H1 (cell line): Measurements from ENCODE around the gene SLC39A11. TPM values are rescaled to one million over a fixed set of nuclear protein-coding genes. Genes with fewer than 3 reads are reported as not detected.

ENCODE experiments used
- CTCF ChIA-PET: fragments of 300-600 bp; sonication (Branson Sonifier 250); formaldehyde crosslinking; loops from one replicate; lab custom pipeline; 2021; ENCODE audit not compliant: partially characterized antibody; lab: Charles Lee
- POLR2A ChIA-PET: fragments of 300-600 bp; sonication (Branson Sonifier 250); formaldehyde crosslinking; loops from one replicate; lab custom pipeline; 2021; ENCODE audit warnings: inconsistent platforms; ENCODE audit not compliant: partially characterized antibody; lab: Charles Lee
- DNase-seq, 2 experiments: peaks; one replicate each; pipeline versions ENCODE4 v3.0.0 to v3.0.0-alpha.2; 2010 to 2022; ENCODE audit warnings: low spot score in 2 of 2, low read depth in 1 of 2, mixed read lengths in 1 of 2
- FAIRE-seq: peaks from 2 replicates; lab custom pipeline; 2011; peaks lifted over from hg19 to GRCh38; lab: Jason Lieb, UNC
- H2AFZ ChIP-seq: 2 replicates; pipeline ENCODE4 v1.8.1; 2012; ENCODE audit warnings: low read length, inconsistent platforms
- H2AK5ac ChIP-seq: 2 replicates; pipeline ENCODE4 v1.6.1; 2013; ENCODE audit warnings: low read depth, low read length
- H2BK120ac ChIP-seq: replicated peaks from 2 replicates; pipeline ENCODE3; 2013; ENCODE audit warnings: low read depth, low read length, inconsistent platforms
- H2BK12ac ChIP-seq: 2 replicates; pipeline ENCODE4 v1.6.1; 2013; ENCODE audit warnings: low read depth, low read length
- H2BK15ac ChIP-seq: 2 replicates; pipeline ENCODE4 v1.6.1; 2013; ENCODE audit warnings: low read length
- H2BK20ac ChIP-seq: 2 replicates; pipeline ENCODE4 v1.6.1; 2013; ENCODE audit warnings: low read length
- H2BK5ac ChIP-seq: 2 replicates; pipeline ENCODE4 v1.6.1; 2013; ENCODE audit warnings: low read depth, low read length
- H3K14ac ChIP-seq: 2 replicates; pipeline ENCODE4 v1.6.1; 2013; ENCODE audit warnings: inconsistent platforms; ENCODE audit not compliant: insufficient read length
- H3K18ac ChIP-seq: 2 replicates; pipeline ENCODE4 v1.6.1; 2013; ENCODE audit warnings: low read length; ENCODE audit errors: extremely low read depth
- H3K23ac ChIP-seq: 2 replicates; pipeline ENCODE4 v1.6.1; 2013; ENCODE audit warnings: inconsistent platforms; ENCODE audit not compliant: insufficient read length
- H3K23me2 ChIP-seq: 2 replicates; pipeline ENCODE4 v1.6.1; 2013; ENCODE audit warnings: low read depth, low read length
- H3K27ac ChIP-seq: 2 replicates; pipeline ENCODE4 v1.6.1; 2011; ENCODE audit warnings: low read depth, low read length, inconsistent platforms
- H3K27me3 ChIP-seq, 4 experiments: replicated peaks in 1 of 4; 1 replicate in 1 of 4; 2 replicates in 3 of 4; pipeline versions ENCODE4 v1.6.1 to v1.8.1; 2011 to 2013; ENCODE audit warnings: low read length in 3 of 4, mild to moderate bottlenecking in 3 of 4, inconsistent platforms in 2 of 4, mixed read lengths in 2 of 4, moderate library complexity in 1 of 4; ENCODE audit not compliant: control insufficient read depth in 3 of 4, insufficient read depth in 3 of 4; ENCODE audit errors: extremely low read depth in 1 of 4
- H3K36me3 ChIP-seq, 4 experiments: 2 replicates each; pipeline versions ENCODE4 v1.6.1 to v1.8.1; 2011 to 2013; ENCODE audit warnings: mild to moderate bottlenecking in 4 of 4, low read length in 3 of 4, moderate library complexity in 2 of 4, control low read depth in 1 of 4, inconsistent platforms in 1 of 4; ENCODE audit not compliant: insufficient read depth in 4 of 4, control insufficient read depth in 2 of 4
- H3K4ac ChIP-seq: replicated peaks from 2 replicates; pipeline ENCODE3; 2013; ENCODE audit warnings: low read length, low read depth, mixed read lengths, inconsistent platforms; ENCODE audit not compliant: insufficient read length
- H3K4me1 ChIP-seq, 4 experiments: replicated peaks in 1 of 4; 1 replicate in 1 of 4; 2 replicates in 3 of 4; pipeline versions ENCODE4 v1.6.1 to v1.8.1; 2011 to 2013; ENCODE audit warnings: low read length in 3 of 4, inconsistent platforms in 2 of 4, mixed read lengths in 1 of 4; ENCODE audit not compliant: insufficient read depth in 4 of 4, control insufficient read depth in 3 of 4
- H3K4me2 ChIP-seq, 2 experiments: 2 replicates each; pipeline versions ENCODE4 v1.6.1 to v1.8.1; 2011 to 2013; ENCODE audit warnings: low read depth in 2 of 2, low read length in 2 of 2, control low read depth in 1 of 2, inconsistent platforms in 1 of 2, mild to moderate bottlenecking in 1 of 2; ENCODE audit not compliant: insufficient read depth in 1 of 2
- H3K4me3 ChIP-seq, 4 experiments: fragments of 200-600, 300-600 bp in 1 of 4; sonication (generic), shearing (Covaris generic), sonication (Bioruptor Twin) in 1 of 4; 2 replicates each; pipeline versions ENCODE4 v1.5.1 to v1.8.1; 2011 to 2016; ENCODE audit warnings: low read length in 4 of 4, low read depth in 3 of 4, control low read depth in 2 of 4, inconsistent platforms in 2 of 4, mild to moderate bottlenecking in 2 of 4, mixed read lengths in 1 of 4, moderate library complexity in 1 of 4; ENCODE audit not compliant: insufficient read depth in 2 of 4; ENCODE audit errors: extremely low read depth in 1 of 4
- H3K56ac ChIP-seq: replicated peaks from 2 replicates; pipeline ENCODE3; 2013; ENCODE audit warnings: low read depth, mild to moderate bottlenecking, mixed read lengths, low read length, inconsistent platforms; ENCODE audit not compliant: insufficient read length
- H3K79me1 ChIP-seq: 2 replicates; pipeline ENCODE4 v1.6.1; 2013; ENCODE audit warnings: low read depth, low read length, control low read depth
- H3K79me2 ChIP-seq, 2 experiments: 2 replicates each; pipeline versions ENCODE4 v1.6.1 to v1.8.1; 2012 to 2013; ENCODE audit warnings: low read length in 2 of 2, mild to moderate bottlenecking in 2 of 2, inconsistent platforms in 1 of 2; ENCODE audit not compliant: insufficient read depth in 2 of 2, control insufficient read depth in 1 of 2
- H3K9ac ChIP-seq, 4 experiments: replicated peaks in 1 of 4; 1 replicate in 1 of 4; 2 replicates in 3 of 4; pipeline versions ENCODE4 v1.6.1 to v1.8.1; 2011 to 2013; ENCODE audit warnings: low read depth in 3 of 4, low read length in 3 of 4, control low read depth in 2 of 4, mild to moderate bottlenecking in 2 of 4, moderate library complexity in 2 of 4, inconsistent platforms in 1 of 4; ENCODE audit errors: extremely low read depth in 1 of 4
- H3K9me3 ChIP-seq, 2 experiments: 2 replicates each; pipeline versions ENCODE4 v1.6.1 to v1.8.1; 2012 to 2013; ENCODE audit warnings: mild to moderate bottlenecking in 2 of 2, moderate library complexity in 2 of 2, control low read depth in 1 of 2, inconsistent platforms in 1 of 2, low read depth in 1 of 2, low read length in 1 of 2, mixed read lengths in 1 of 2; ENCODE audit not compliant: insufficient read depth in 2 of 2
- H4K20me1 ChIP-seq, 2 experiments: replicated peaks in 1 of 2; 2 replicates each; pipeline versions ENCODE3 to v1.8.1; 2011 to 2013; ENCODE audit warnings: inconsistent platforms in 2 of 2, low read length in 2 of 2, mild to moderate bottlenecking in 1 of 2; ENCODE audit not compliant: insufficient read depth in 2 of 2, control insufficient read depth in 1 of 2
- H4K5ac ChIP-seq: 2 replicates; pipeline ENCODE4 v1.6.1; 2013; ENCODE audit warnings: low read length, low read depth, mixed read lengths, inconsistent platforms; ENCODE audit not compliant: insufficient read length
- H4K8ac ChIP-seq: 2 replicates; pipeline ENCODE4 v1.8.0; 2013; ENCODE audit warnings: mild to moderate bottlenecking, moderate library complexity, low read length, inconsistent platforms; ENCODE audit not compliant: insufficient read depth; ENCODE audit errors: extremely low read depth
- H4K91ac ChIP-seq: replicated peaks from 2 replicates; pipeline ENCODE3; 2013; ENCODE audit warnings: low read length, mixed read lengths, inconsistent platforms; ENCODE audit not compliant: insufficient read length
- BACH1 ChIP-seq: IDR thresholded peaks from 2 replicates; pipeline ENCODE4 v1.6.1; 2012; ENCODE audit warnings: low read length, improper control_type of control experiment
- JUN ChIP-seq: IDR thresholded peaks from 2 replicates; pipeline ENCODE4 v1.6.1; 2011; ENCODE audit warnings: low read depth, mild to moderate bottlenecking, improper control_type of control experiment, low read length
- JUND ChIP-seq: IDR thresholded peaks from 2 replicates; pipeline ENCODE4 v1.6.1; 2011; ENCODE audit warnings: mild to moderate bottlenecking, improper control_type of control experiment, low read length
- NANOG ChIP-seq: IDR thresholded peaks from 2 replicates; pipeline ENCODE4 v1.6.1; 2011; ENCODE audit warnings: low read length, low read depth, mild to moderate bottlenecking, inconsistent platforms; ENCODE audit not compliant: insufficient read depth, poor library complexity, severe bottlenecking
- NRF1 ChIP-seq: IDR thresholded peaks from 2 replicates; pipeline ENCODE4 v1.6.1; 2011; ENCODE audit warnings: mild to moderate bottlenecking, low read depth, low read length, improper control_type of control experiment
- SAP30 ChIP-seq: fragments of 300-600 bp; sonication (generic); IDR thresholded peaks from 2 replicates; pipeline ENCODE4 v1.7.1; 2012; ENCODE audit warnings: low read length, moderate library complexity, mild to moderate bottlenecking, inconsistent platforms; ENCODE audit not compliant: insufficient read depth, insufficient replicate concordance
- SIN3A ChIP-seq, 2 experiments: IDR thresholded peaks in 1 of 2; conservative IDR thresholded peaks in 1 of 2; 2 replicates each; pipeline ENCODE4 v1.6.1; 2011 to 2012; ENCODE audit warnings: low read length in 2 of 2, improper control_type of control experiment in 1 of 2, low read depth in 1 of 2, mild to moderate bottlenecking in 1 of 2
- TEAD4 ChIP-seq: IDR thresholded peaks from 2 replicates; pipeline ENCODE4 v1.6.1; 2012; ENCODE audit warnings: low read depth, low read length, inconsistent platforms, mixed read lengths
- WGBS, 2 experiments: shearing (Covaris generic) in 1 of 2; methylation state at CpG; one replicate each; pipeline versions ENCODE4 v1.1.6 to v1.1.7; 2013 to 2015; ENCODE audit warnings: low lambda C conversion rate in 2 of 2, mixed read lengths in 2 of 2, inconsistent platforms in 1 of 2, low coverage in 1 of 2, missing lambda C conversion rate in 1 of 2; ENCODE audit not compliant: insufficient replicate concordance in 2 of 2, insufficient coverage in 1 of 2, insufficient read length in 1 of 2; ENCODE audit errors: extremely low coverage in 1 of 2, missing lambda C conversion rate in 1 of 2; 5-methylcytosine and 5-hydroxymethylcytosine counted together
- polyA plus RNA-seq, 7 experiments: library from polyadenylated mRNA; depleted of rRNA in 3 of 7; stranded (reverse) in 5 of 7; unstranded in 2 of 7; fragments of >200 nt in 5 of 7; fragments of 200-250 nt in 2 of 7; gene quantifications; 1 replicate in 5 of 7; 2 replicates in 1 of 7; 4 replicates in 1 of 7; pipeline versions ENCODE4 v1.2.1 to v1.2.3, GENCODE V29; 2011 to 2013; ENCODE audit warnings: missing spikeins in 2 of 7, mixed read lengths in 2 of 7
- total RNA-seq: library from RNA; stranded (reverse); fragmentation: NEBNext Ultra II Directional; extraction: Animal tissue kit (Norgen Biotek cat#: 25700); gene quantifications from 2 replicates; pipeline ENCODE4 v1.2.1, GENCODE V29; 2021

SLC39A11 gene
- total and polyA plus RNA-seq, 2 of the 8 experiments (the other 6 are each of a cell fraction or from before 2014, with no cell fraction given) = 12.2 to 19.6 TPM

DNA sequence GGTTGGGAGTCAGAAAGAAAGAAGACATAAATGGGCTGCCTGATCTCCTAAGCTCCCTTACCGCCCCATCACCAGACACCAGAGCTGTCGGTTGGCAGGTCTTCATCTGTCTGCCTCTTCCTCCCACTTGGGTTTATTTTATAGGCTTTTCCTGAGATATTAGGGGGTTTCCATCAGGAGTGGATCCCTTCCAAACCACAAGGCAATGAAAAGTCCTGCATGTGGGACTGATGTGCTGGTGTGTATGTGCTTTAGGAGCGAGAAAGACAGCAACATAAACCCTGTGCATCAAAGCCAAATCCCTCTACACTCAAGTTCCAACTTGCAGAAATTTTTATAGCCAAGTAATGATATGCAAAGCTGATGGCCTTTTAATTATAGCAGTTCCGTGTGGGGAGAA lies 389.5 kb downstream of the SLC39A11 start:
- no peak overlapping the region for H3K56ac ChIP-seq
- no peak overlapping the region for H3K23ac ChIP-seq
- no peak overlapping the region for H4K8ac ChIP-seq
- no peaks in the 10 kb centered on the region for H3K36me3 ChIP-seq
- no peak overlapping the region for H4K5ac ChIP-seq
- FAIRE-seq (no peak), DNase-seq (no peak)
- no peaks in the 10 kb centered on the region for H3K79me1 ChIP-seq
- H3K4me3 ChIP-seq = no peak overlapping the region
- CTCF ChIA-PET = interaction anchor here (0.7 to 4.6 kb wide), 5 partner anchors 9 to 146 kb away, joined by 3 to 27 read pairs (median 4); no protein-coding TSS in a partner anchor
- WGBS, 2 experiments = 93% methylated on average over 4 of the region's 4 CpGs; no CpG with 5 or more reads in 1 of the 2 experiments
- no peak overlapping the region for H2BK15ac ChIP-seq
- no peak overlapping the region for H2AFZ ChIP-seq
- no peak overlapping the region for H3K18ac ChIP-seq
- no peak overlapping the region for H2BK20ac ChIP-seq
- H3K4ac ChIP-seq = no peak overlapping the region
- H2BK12ac ChIP-seq = no peak overlapping the region
- H2BK120ac ChIP-seq = no peak overlapping the region
- H4K20me1 ChIP-seq = no peaks in the 10 kb centered on the region
- H3K4me2 ChIP-seq = no peak overlapping the region
- no peaks in the 10 kb centered on the region; a peak in 1 of 7 replicates for H3K27me3 ChIP-seq
- no peak overlapping the region for H4K91ac ChIP-seq
- H3K9me3 ChIP-seq = no peaks in the 10 kb centered on the region
- H3K14ac ChIP-seq = no peak overlapping the region
- no peaks in the 10 kb centered on the region for H3K79me2 ChIP-seq
- no peak overlapping the region for H3K9ac ChIP-seq
- no peak for TF ChIP-seq NRF1
- TF ChIP-seq TEAD4 = no peak
- no peak for TF ChIP-seq JUND
- TF ChIP-seq NANOG = no peak
- TF ChIP-seq JUN = no peak
- TF ChIP-seq BACH1 = no peak
- TF ChIP-seq SAP30 = no peak
- TF ChIP-seq SIN3A (conservative IDR thresholded peaks at IDR 0.05 in 1 of 2, IDR thresholded peaks at IDR 0.05 in 1 of 2; ENCODE audit: low read depth in 1 of 2, low read length in 2 of 2) = no peak
- H3K4me1 ChIP-seq = no peaks in the 10 kb centered on the region
- H3K23me2 ChIP-seq = no peaks in the 10 kb centered on the region
- POLR2A ChIA-PET = no interaction called here
- H3K27ac ChIP-seq = no peak overlapping the region
- H2BK5ac ChIP-seq = no peak overlapping the region
- H2AK5ac ChIP-seq = no peak overlapping the region
